GM12878 (cell line): ENCODE measurements around the gene SETBP1.

Experiments
- CTCF ChIP-seq, 3 experiments: IDR thresholded peaks in 2 of 3; conservative IDR thresholded peaks in 1 of 3; 2 replicates each; pipeline ENCODE4 v1.5.1; 2011; ENCODE audit warnings: low read depth in 3 of 3, low read length in 3 of 3, mild to moderate bottlenecking in 3 of 3, control low read depth in 2 of 3, moderate library complexity in 2 of 3, inconsistent platforms in 1 of 3, mixed read lengths in 1 of 3; ENCODE audit not compliant: control insufficient read depth in 2 of 3, insufficient read depth in 1 of 3; ENCODE audit errors: extremely low read depth in 1 of 3
- EZH2 ChIP-seq: IDR thresholded peaks from 2 replicates; pipeline ENCODE4 v1.6.1; 2012; ENCODE audit warnings: low read depth, mild to moderate bottlenecking, control low read depth, inconsistent platforms, low read length, borderline replicate concordance; ENCODE audit not compliant: control insufficient read depth
- NRF1 ChIP-seq: conservative IDR thresholded peaks from 2 replicates; pipeline ENCODE4 v1.6.1; 2011; ENCODE audit warnings: mild to moderate bottlenecking, low read depth, low read length, improper control_type of control experiment
- POLR2A ChIP-seq: IDR thresholded peaks from 2 replicates; pipeline ENCODE4 v1.6.1; 2011; ENCODE audit warnings: low read depth, mild to moderate bottlenecking, low read length
- POLR2AphosphoS5 ChIP-seq: IDR thresholded peaks from 2 replicates; pipeline ENCODE4 v1.6.1; 2011; ENCODE audit warnings: mild to moderate bottlenecking, low read length, inconsistent platforms
- TF ChIP-seq, protein P1 (sequence below): fragments of 450-650 bp; formaldehyde crosslinking; IDR thresholded peaks from 2 replicates; pipeline ENCODE4 v1.5.0; 2022; ENCODE audit warnings: mild to moderate bottlenecking, missing genetic modification characterization
- TF ChIP-seq, protein P2 (sequence below): IDR thresholded peaks from 2 replicates; pipeline ENCODE4 v1.6.1; 2011; ENCODE audit warnings: mild to moderate bottlenecking, low read depth, low read length, moderate library complexity; ENCODE audit not compliant: insufficient replicate concordance
- TF ChIP-seq, protein P3 (sequence below): IDR thresholded peaks from 2 replicates; pipeline ENCODE4 v1.6.1; 2011; ENCODE audit warnings: low read depth, low read length, improper control_type of control experiment, borderline replicate concordance

DNA sequence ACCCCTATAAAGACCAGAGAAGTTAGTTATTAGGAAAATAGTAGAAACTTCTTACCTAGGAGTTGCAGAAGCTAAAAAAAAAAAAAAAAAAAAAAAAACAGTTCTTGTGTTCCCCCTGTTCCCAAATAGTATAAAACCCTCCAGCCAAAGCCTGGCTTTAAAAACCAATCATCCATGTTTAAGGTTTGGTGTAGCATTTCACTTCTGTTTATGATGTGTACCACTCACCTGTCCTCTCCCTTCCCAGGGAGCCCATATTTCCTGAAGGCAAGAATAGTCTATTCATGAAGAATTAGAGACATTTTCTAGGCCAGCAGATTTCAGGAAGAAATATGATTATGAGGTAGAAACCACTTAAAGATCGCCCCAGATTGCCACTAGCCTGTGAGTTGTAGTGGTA is 273.6 kb downstream of the SETBP1 start:
- TF ChIP-seq CTCF (IDR thresholded peaks at IDR 0.05 in 2 of 3, conservative IDR thresholded peaks at IDR 0.05 in 1 of 3; ENCODE audit: control insufficient read depth in 2 of 3, extremely low read depth in 1 of 3, insufficient read depth in 1 of 3, low read depth in 3 of 3, low read length in 3 of 3) (no peak), POLR2AphosphoS5 (no peak), EZH2 (no peak), NRF1 (no peak), POLR2A (no peak)
- TF ChIP-seq, protein P1, sequence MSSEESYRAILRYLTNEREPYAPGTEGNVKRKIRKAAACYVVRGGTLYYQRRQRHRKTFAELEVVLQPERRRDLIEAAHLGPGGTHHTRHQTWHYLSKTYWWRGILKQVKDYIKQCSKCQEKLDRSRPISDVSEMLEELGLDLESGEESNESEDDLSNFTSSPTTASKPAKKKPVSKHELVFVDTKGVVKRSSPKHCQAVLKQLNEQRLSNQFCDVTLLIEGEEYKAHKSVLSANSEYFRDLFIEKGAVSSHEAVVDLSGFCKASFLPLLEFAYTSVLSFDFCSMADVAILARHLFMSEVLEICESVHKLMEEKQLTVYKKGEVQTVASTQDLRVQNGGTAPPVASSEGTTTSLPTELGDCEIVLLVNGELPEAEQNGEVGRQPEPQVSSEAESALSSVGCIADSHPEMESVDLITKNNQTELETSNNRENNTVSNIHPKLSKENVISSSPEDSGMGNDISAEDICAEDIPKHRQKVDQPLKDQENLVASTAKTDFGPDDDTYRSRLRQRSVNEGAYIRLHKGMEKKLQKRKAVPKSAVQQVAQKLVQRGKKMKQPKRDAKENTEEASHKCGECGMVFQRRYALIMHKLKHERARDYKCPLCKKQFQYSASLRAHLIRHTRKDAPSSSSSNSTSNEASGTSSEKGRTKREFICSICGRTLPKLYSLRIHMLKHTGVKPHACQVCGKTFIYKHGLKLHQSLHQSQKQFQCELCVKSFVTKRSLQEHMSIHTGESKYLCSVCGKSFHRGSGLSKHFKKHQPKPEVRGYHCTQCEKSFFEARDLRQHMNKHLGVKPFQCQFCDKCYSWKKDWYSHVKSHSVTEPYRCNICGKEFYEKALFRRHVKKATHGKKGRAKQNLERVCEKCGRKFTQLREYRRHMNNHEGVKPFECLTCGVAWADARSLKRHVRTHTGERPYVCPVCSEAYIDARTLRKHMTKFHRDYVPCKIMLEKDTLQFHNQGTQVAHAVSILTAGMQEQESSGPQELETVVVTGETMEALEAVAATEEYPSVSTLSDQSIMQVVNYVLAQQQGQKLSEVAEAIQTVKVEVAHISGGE (CRISPR knock-in tag): no peak
- TF ChIP-seq, protein P2, sequence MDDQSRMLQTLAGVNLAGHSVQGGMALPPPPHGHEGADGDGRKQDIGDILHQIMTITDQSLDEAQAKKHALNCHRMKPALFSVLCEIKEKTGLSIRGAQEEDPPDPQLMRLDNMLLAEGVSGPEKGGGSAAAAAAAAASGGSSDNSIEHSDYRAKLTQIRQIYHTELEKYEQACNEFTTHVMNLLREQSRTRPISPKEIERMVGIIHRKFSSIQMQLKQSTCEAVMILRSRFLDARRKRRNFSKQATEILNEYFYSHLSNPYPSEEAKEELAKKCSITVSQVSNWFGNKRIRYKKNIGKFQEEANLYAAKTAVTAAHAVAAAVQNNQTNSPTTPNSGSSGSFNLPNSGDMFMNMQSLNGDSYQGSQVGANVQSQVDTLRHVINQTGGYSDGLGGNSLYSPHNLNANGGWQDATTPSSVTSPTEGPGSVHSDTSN: no peak
- TF ChIP-seq, protein P3, sequence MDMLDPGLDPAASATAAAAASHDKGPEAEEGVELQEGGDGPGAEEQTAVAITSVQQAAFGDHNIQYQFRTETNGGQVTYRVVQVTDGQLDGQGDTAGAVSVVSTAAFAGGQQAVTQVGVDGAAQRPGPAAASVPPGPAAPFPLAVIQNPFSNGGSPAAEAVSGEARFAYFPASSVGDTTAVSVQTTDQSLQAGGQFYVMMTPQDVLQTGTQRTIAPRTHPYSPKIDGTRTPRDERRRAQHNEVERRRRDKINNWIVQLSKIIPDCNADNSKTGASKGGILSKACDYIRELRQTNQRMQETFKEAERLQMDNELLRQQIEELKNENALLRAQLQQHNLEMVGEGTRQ: no peak
